ENCODE data around the gene CD226.
"Not testable (repeated sequence)": the region's sequence is repeated elsewhere in the genome, so short reads cannot be mapped to it uniquely, and the experiment has no call there.

The CD226 gene

GRCh38 chr18:69935319-69936190 lies 12.1 kb downstream of the CD226 start:
- TF ChIP-seq SUZ12 (IDR thresholded peaks at IDR 0.05; ENCODE audit: extremely low read depth, insufficient read depth, insufficient read length) (no peak), ZNF274 (IDR thresholded peaks at IDR 0.05; ENCODE audit: low read depth, low read length) (no peak), YY1 (IDR thresholded peaks at IDR 0.05; ENCODE audit: insufficient read depth, insufficient read length) (no peak)
- no peaks in the 10 kb centered on the region for H3K27me3 ChIP-seq (ENCODE audit: insufficient read depth, insufficient read length)
- H3K9me3 ChIP-seq (ENCODE audit: insufficient read depth, low read length): no peaks in the 10 kb centered on the region
- H3K9ac ChIP-seq (ENCODE audit: insufficient read length, low read depth): no peak overlapping the region
- no peaks in the 10 kb centered on the region for H3K4me1 ChIP-seq (ENCODE audit: insufficient read depth, insufficient read length)
- no peaks in the 10 kb centered on the region for H3K36me3 ChIP-seq (ENCODE audit: insufficient read depth, insufficient read length, low read length)
- no peak for DNase-seq (ENCODE audit: low read depth, low spot score)
- no peak overlapping the region for H3K4me3 ChIP-seq (ENCODE audit: insufficient read length, low read depth)

GRCh38 chr18:69934601-69935265 lies 12.9 kb downstream of the CD226 start:
- H3K9me3 ChIP-seq (ENCODE audit: insufficient read depth, low read length): no peaks in the 10 kb centered on the region
- no peak overlapping the region for H3K9ac ChIP-seq (ENCODE audit: insufficient read length, low read depth)
- no peaks in the 10 kb centered on the region for H3K27me3 ChIP-seq (ENCODE audit: insufficient read depth, insufficient read length)
- no peaks in the 10 kb centered on the region for H3K36me3 ChIP-seq (ENCODE audit: insufficient read depth, insufficient read length, low read length)
- no peak overlapping the region for H3K4me3 ChIP-seq (ENCODE audit: insufficient read length, low read depth)
- no peaks in the 10 kb centered on the region for H3K4me1 ChIP-seq (ENCODE audit: insufficient read depth, insufficient read length)
- TF ChIP-seq ZNF274 (IDR thresholded peaks at IDR 0.05; ENCODE audit: low read depth, low read length): no peak
- TF ChIP-seq YY1 (IDR thresholded peaks at IDR 0.05; ENCODE audit: insufficient read depth, insufficient read length): no peak
- TF ChIP-seq SUZ12 (IDR thresholded peaks at IDR 0.05; ENCODE audit: extremely low read depth, insufficient read depth, insufficient read length): no peak
- no peak for DNase-seq (ENCODE audit: low read depth, low spot score)

- no peak for DNase-seq (ENCODE audit: low read depth, low spot score)
- H3K9me3 ChIP-seq (ENCODE audit: insufficient read depth, low read length): no peaks in the 10 kb centered on the region
- H3K9ac ChIP-seq (ENCODE audit: insufficient read length, low read depth): no peak overlapping the region
- H3K36me3 ChIP-seq (ENCODE audit: insufficient read depth, insufficient read length, low read length): no peaks in the 10 kb centered on the region
- TF ChIP-seq YY1 (IDR thresholded peaks at IDR 0.05; ENCODE audit: insufficient read depth, insufficient read length) (no peak), SUZ12 (IDR thresholded peaks at IDR 0.05; ENCODE audit: extremely low read depth, insufficient read depth, insufficient read length) (no peak), ZNF274 (IDR thresholded peaks at IDR 0.05; ENCODE audit: low read depth, low read length) (no peak)
- no peak overlapping the region for H3K4me3 ChIP-seq (ENCODE audit: insufficient read length, low read depth)
- no peaks in the 10 kb centered on the region for H3K27me3 ChIP-seq (ENCODE audit: insufficient read depth, insufficient read length)
- H3K4me1 ChIP-seq (ENCODE audit: insufficient read depth, insufficient read length): no peaks in the 10 kb centered on the region
Observed at GRCh38 chr18:69929041-69929774, 18.5 kb downstream of the CD226 start.

- no peak overlapping the region for H3K4me3 ChIP-seq (ENCODE audit: insufficient read length, low read depth)
- no peaks in the 10 kb centered on the region for H3K9me3 ChIP-seq (ENCODE audit: insufficient read depth, low read length)
- H3K4me1 ChIP-seq (ENCODE audit: insufficient read depth, insufficient read length): no peaks in the 10 kb centered on the region
- no peaks in the 10 kb centered on the region for H3K36me3 ChIP-seq (ENCODE audit: insufficient read depth, insufficient read length, low read length)
- DNase-seq (ENCODE audit: low read depth, low spot score): no peak
- H3K9ac ChIP-seq (ENCODE audit: insufficient read length, low read depth): no peak overlapping the region
- no peak for TF ChIP-seq YY1 (IDR thresholded peaks at IDR 0.05; ENCODE audit: insufficient read depth, insufficient read length)
- no peak for TF ChIP-seq SUZ12 (IDR thresholded peaks at IDR 0.05; ENCODE audit: extremely low read depth, insufficient read depth, insufficient read length)
- TF ChIP-seq ZNF274 (IDR thresholded peaks at IDR 0.05; ENCODE audit: low read depth, low read length): no peak
- no peaks in the 10 kb centered on the region for H3K27me3 ChIP-seq (ENCODE audit: insufficient read depth, insufficient read length)
Observed at GRCh38 chr18:69916412-69916811, 31.3 kb downstream of the CD226 start.

- Histone ChIP-seq H3K27me3 (ENCODE audit: insufficient read depth, insufficient read length) (no peaks in the 10 kb centered on the region), H3K9me3 (ENCODE audit: insufficient read depth, low read length) (no peaks in the 10 kb centered on the region), H3K9ac (ENCODE audit: insufficient read length, low read depth) (no peak overlapping the region), H3K36me3 (ENCODE audit: insufficient read depth, insufficient read length, low read length) (no peaks in the 10 kb centered on the region), H3K4me1 (ENCODE audit: insufficient read depth, insufficient read length) (no peaks in the 10 kb centered on the region), H3K4me3 (ENCODE audit: insufficient read length, low read depth) (no peak overlapping the region)
- no peak for DNase-seq (ENCODE audit: low read depth, low spot score)
- TF ChIP-seq SUZ12 (IDR thresholded peaks at IDR 0.05; ENCODE audit: extremely low read depth, insufficient read depth, insufficient read length): no peak
- no peak for TF ChIP-seq YY1 (IDR thresholded peaks at IDR 0.05; ENCODE audit: insufficient read depth, insufficient read length)
- TF ChIP-seq ZNF274 (IDR thresholded peaks at IDR 0.05; ENCODE audit: low read depth, low read length): no peak
Observed at GRCh38 chr18:69908838-69909237, 38.8 kb downstream of the CD226 start.

- no peak for DNase-seq (ENCODE audit: low read depth, low spot score)
- H3K27me3 ChIP-seq (ENCODE audit: insufficient read depth, insufficient read length): no peaks in the 10 kb centered on the region
- H3K36me3 ChIP-seq (ENCODE audit: insufficient read depth, insufficient read length, low read length): no peaks in the 10 kb centered on the region
- no peaks in the 10 kb centered on the region for H3K9me3 ChIP-seq (ENCODE audit: insufficient read depth, low read length)
- no peak overlapping the region for H3K9ac ChIP-seq (ENCODE audit: insufficient read length, low read depth)
- H3K4me3 ChIP-seq (ENCODE audit: insufficient read length, low read depth): no peak overlapping the region
- H3K4me1 ChIP-seq (ENCODE audit: insufficient read depth, insufficient read length): no peaks in the 10 kb centered on the region
- no peak for TF ChIP-seq ZNF274 (IDR thresholded peaks at IDR 0.05; ENCODE audit: low read depth, low read length)
- TF ChIP-seq SUZ12 (IDR thresholded peaks at IDR 0.05; ENCODE audit: extremely low read depth, insufficient read depth, insufficient read length): no peak
- TF ChIP-seq YY1 (IDR thresholded peaks at IDR 0.05; ENCODE audit: insufficient read depth, insufficient read length): no peak
Observed at GRCh38 chr18:69906765-69907164, 40.9 kb downstream of the CD226 start.

GRCh38 chr18:69900941-69901340 lies 46.7 kb downstream of the CD226 start:
- H3K36me3 ChIP-seq (ENCODE audit: insufficient read depth, insufficient read length, low read length): no peaks in the 10 kb centered on the region
- no peaks in the 10 kb centered on the region for H3K9me3 ChIP-seq (ENCODE audit: insufficient read depth, low read length)
- H3K4me3 ChIP-seq (ENCODE audit: insufficient read length, low read depth): no peak overlapping the region
- TF ChIP-seq YY1 (IDR thresholded peaks at IDR 0.05; ENCODE audit: insufficient read depth, insufficient read length) (no peak), SUZ12 (IDR thresholded peaks at IDR 0.05; ENCODE audit: extremely low read depth, insufficient read depth, insufficient read length) (no peak)
- H3K9ac ChIP-seq (ENCODE audit: insufficient read length, low read depth): no peak overlapping the region
- DNase-seq (ENCODE audit: low read depth, low spot score): no peak
- H3K27me3 ChIP-seq (ENCODE audit: insufficient read depth, insufficient read length): no peaks in the 10 kb centered on the region
- no peaks in the 10 kb centered on the region for H3K4me1 ChIP-seq (ENCODE audit: insufficient read depth, insufficient read length)

- H3K27me3 ChIP-seq (ENCODE audit: insufficient read depth, insufficient read length); H3K36me3 ChIP-seq (ENCODE audit: insufficient read depth, insufficient read length, low read length); DNase-seq (ENCODE audit: low read depth, low spot score); H3K9me3 ChIP-seq (ENCODE audit: insufficient read depth, low read length); H3K4me1 ChIP-seq (ENCODE audit: insufficient read depth, insufficient read length); H3K4me3 ChIP-seq (ENCODE audit: insufficient read length, low read depth); H3K9ac ChIP-seq (ENCODE audit: insufficient read length, low read depth): not testable (repeated sequence)
Observed at GRCh38 chr18:69899154-69899923, 48.3 kb downstream of the CD226 start.
